ENCODE results near the gene INAFM1.

DNA sequence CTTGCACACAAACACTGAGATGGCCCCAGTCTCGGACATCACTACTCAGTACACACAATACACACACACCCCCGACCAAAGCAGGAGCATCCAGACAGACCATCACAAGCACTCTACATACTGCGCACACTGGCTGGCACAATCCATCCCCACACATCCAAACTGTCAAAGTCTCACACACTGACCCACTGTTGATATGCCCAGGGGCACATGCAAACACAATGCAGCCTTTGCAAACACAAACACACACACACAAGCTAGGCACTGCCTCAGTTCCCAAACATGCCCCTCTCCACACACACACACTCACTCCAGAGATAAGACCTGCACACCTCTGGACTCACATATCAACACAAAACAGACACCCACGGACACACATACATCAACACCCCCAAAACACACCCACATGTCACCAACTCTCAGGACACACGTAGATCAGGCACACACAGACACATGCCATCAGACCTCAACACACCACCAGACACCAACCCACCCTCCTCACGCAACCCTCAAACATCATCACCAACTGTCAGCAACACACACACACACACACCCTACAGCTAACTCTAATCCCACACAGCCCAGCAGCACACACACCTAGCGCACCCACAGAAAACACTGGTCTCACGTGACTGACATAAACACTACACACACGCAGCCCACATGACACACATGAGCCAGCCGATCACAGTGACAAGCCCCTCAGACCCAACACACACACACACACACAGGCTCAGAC lies 45.6 kb upstream of the INAFM1 start:
- TF ChIP-seq CTCF (IDR thresholded peaks at IDR 0.05) (no peak), POLR2A (IDR thresholded peaks at IDR 0.05) (no peak)
